ENCODE data around the gene RBM12. TPM values are rescaled to one million over a fixed set of nuclear protein-coding genes. Genes with fewer than 3 reads are reported as not detected.

Gene RBM12
- polyA plus RNA-seq, 1 experiment: 54.4 TPM

DNA sequence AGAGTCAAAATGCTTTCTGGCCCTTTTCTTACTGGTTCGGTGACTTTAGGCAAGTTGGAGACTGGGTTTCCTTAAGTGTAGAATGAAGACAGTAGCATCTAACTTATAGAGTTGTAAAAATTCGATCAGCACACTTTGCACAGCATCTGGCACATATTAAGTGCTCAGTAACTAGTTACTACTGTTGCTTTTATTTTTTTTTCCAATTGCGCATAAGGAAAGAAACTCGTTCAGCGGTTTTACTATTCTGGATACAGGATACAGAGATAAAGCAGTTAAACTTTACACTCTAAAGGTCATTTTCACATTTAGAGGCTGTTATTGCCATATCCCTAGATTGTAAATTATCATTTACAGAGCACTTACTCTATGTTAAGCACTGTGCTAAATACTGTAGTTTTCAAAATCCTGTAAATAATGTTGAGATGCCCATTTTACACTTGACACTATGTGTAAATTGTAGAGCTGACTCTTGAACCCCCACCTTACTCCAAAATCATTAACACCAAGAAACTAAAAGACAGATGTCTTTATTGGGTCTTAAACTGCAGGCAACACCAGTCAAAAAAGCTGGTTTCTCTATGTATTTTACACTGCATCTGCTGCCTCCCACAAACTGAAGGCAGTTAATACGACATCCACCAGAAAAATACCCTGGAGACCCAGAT is 35.4 kb upstream of the RBM12 start:
- Histone ChIP-seq H3K4me3 (ENCODE audit: low read depth, low read length) (peak overlapping the region; percentile 70), H3K27me3 (ENCODE audit: control insufficient read depth, insufficient read depth, low read length) (no peaks in the 10 kb centered on the region), H3K36me3 (ENCODE audit: control insufficient read depth, insufficient read depth, low read length) (peaks cover 8% of the 10 kb centered on the region; the same call in 1 of the 2 replicates)
- ChIA-PET POLR2A (no interaction called here), CTCF (interaction anchor here (0.6 to 1.8 kb wide), 10 partner anchors 10 to 241 kb away, joined by 3 to 5 read pairs (median 3); no protein-coding TSS in a partner anchor)
- DNase-seq (ENCODE audit: low read depth): no peak
- TF ChIP-seq, protein P1, sequence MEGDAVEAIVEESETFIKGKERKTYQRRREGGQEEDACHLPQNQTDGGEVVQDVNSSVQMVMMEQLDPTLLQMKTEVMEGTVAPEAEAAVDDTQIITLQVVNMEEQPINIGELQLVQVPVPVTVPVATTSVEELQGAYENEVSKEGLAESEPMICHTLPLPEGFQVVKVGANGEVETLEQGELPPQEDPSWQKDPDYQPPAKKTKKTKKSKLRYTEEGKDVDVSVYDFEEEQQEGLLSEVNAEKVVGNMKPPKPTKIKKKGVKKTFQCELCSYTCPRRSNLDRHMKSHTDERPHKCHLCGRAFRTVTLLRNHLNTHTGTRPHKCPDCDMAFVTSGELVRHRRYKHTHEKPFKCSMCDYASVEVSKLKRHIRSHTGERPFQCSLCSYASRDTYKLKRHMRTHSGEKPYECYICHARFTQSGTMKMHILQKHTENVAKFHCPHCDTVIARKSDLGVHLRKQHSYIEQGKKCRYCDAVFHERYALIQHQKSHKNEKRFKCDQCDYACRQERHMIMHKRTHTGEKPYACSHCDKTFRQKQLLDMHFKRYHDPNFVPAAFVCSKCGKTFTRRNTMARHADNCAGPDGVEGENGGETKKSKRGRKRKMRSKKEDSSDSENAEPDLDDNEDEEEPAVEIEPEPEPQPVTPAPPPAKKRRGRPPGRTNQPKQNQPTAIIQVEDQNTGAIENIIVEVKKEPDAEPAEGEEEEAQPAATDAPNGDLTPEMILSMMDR (IDR thresholded peaks at IDR 0.05; ENCODE audit: insufficient read depth, low read depth, low read length): no peak

DNA sequence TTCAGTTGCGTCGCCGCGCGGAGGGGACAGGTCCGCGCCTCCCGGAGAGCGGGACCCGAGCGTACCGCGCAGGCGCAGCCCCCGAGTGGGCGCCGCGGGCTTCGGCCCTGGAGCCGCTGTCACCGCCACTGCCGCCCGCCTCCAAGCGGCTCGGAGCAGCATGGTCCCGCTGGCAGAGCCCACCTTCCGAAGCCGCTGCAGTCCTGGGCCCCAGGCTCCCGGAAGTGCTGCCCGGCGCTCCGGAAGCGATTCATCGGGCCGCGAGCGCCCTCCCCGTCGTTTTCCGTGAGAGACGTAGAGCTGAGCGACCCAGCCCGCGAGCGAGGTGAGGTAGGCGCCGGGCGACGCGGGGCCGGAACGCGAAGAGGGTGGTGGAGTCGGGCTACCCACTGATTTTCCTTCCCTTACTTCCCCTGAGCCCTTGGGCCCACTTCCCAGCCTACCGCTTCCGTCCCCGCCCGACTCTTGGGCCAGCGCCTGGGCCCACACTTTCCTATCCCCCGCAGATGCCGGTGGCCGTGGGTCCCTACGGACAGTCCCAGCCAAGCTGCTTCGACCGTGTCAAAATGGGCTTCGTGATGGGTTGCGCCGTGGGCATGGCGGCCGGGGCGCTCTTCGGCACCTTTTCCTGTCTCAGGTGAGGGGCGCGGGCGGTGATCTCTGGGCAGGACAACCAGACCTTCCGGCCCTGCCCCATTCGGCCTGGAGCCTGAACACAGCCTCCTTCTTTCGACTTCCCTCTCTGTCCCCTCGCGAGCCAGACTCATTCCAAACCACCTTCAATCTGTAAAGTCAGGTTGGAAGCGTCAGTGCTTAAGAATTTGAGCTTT is 34.6 kb upstream of the RBM12 start, which contains the start of the genes NFS1 and ROMO1:
Gene NFS1 (minus strand): TSS at position 226 of the 830 bp plus-strand sequence. CDS start 64 bp downstream, at position 162.
Gene ROMO1 (plus strand): TSS at position 279 of the 830 bp plus-strand sequence. CDS start 228 bp downstream, at position 507.
- Histone ChIP-seq H3K27me3 (ENCODE audit: control insufficient read depth, insufficient read depth, low read length) (no peaks in the 10 kb centered on the region), H3K4me3 (ENCODE audit: low read depth, low read length) (peak within 1 kb of the TSS; percentile 70), H3K36me3 (ENCODE audit: control insufficient read depth, insufficient read depth, low read length) (peaks cover 7% of the 10 kb centered on the region; the same call in 1 of the 2 replicates)
- ChIA-PET CTCF (interaction anchor here (0.6 to 1.8 kb wide), 7 partner anchors 10 to 242 kb away, joined by 3 to 5 read pairs (median 3); no protein-coding TSS in a partner anchor), POLR2A (no interaction called here)
- TF ChIP-seq, protein P1 (IDR thresholded peaks at IDR 0.05; ENCODE audit: insufficient read depth, low read depth, low read length): 0 out of 2 replicates have a peak, but pooled peaks have one; percentile 25
- DNase-seq (ENCODE audit: low read depth): peak; percentile 16

DNA sequence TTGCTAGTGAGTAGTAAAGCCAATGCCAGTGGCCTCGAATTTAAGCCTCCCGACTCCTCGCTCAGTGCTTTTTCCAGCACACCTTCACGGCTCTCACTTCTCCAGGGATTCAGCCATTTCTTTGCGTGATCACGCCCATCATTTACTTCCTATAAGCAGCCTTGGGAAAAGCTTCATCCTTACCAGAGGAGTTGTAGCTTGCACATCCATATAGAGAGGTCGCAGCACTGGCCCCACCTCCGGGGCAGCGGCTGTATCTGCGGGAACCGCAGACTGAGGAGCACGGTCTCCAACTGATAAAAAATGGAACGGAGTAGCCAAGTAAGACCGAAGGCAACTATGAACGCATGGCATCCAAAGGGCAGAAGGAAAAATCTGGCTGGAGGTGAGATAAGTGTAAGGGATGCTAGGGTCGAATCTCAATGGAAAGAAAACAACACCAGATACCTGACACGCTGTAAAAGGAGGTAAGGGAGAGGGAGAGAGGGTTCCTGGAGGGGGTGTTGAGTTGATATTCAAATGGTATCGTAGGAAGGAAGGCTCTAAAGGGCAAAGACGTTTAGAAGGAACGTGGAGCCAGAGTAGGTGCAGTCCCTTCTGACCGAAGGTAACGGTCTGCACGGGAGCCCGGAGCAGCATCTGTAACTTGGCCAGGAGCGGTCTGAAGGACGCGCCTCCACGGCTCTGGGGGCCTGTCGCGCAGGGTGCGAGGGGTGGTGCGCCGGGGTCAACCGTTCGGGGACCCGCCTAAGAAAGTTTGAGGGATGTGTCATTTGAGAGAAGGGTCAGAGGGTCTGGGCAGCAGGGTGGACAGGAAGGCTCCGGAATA is 33.8 kb upstream of the RBM12 start:
- Histone ChIP-seq H3K27me3 (ENCODE audit: control insufficient read depth, insufficient read depth, low read length) (no peaks in the 10 kb centered on the region), H3K36me3 (ENCODE audit: control insufficient read depth, insufficient read depth, low read length) (peaks cover 7% of the 10 kb centered on the region), H3K4me3 (ENCODE audit: low read depth, low read length) (peak overlapping the region; percentile 70)
- ChIA-PET POLR2A (no interaction called here), CTCF (interaction anchor here (1.1 kb wide), 1 partner anchor 186 kb away, joined by 4 read pairs; no protein-coding TSS in a partner anchor)
- DNase-seq (ENCODE audit: low read depth): no peak
- TF ChIP-seq, protein P1 (IDR thresholded peaks at IDR 0.05; ENCODE audit: insufficient read depth, low read depth, low read length): no peak

DNA sequence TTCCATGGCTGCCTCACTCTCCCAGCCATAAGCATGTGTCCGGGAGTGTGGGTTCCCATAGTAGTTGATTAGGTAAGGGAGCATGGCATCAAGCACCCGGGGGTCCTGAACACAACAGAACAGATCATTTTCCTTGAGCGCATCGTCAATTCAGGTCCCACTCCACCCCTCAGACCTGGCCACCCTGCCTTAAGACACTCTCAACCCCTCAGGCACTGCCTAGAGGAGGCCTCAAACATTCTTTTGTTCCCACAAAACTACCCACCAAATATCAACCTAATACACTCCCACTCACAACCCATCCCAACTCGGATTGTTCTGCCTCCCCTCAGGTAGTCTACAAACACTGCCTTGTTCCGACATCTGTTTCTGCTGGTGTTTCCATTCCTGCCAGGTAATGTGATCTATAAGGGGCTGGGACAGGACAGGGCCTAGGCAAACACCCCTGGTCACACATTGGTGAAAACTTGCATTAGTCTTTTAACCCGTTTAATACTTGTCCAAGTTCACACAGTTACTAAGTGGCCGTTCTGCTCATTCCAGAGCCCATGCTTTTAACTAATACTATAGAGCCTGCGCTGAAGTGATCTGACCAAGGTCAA is 33.1 kb upstream of the RBM12 start:
- DNase-seq (ENCODE audit: low read depth): no peak
- no peak overlapping the region for H3K4me3 ChIP-seq (ENCODE audit: low read depth, low read length)
- ChIA-PET POLR2A (no interaction called here), CTCF (interaction anchor here (0.6 kb wide), 1 partner anchor 103 kb away, joined by 5 read pairs; no protein-coding TSS in a partner anchor)
- no peaks in the 10 kb centered on the region for H3K27me3 ChIP-seq (ENCODE audit: control insufficient read depth, insufficient read depth, low read length)
- H3K36me3 ChIP-seq (ENCODE audit: control insufficient read depth, insufficient read depth, low read length): peaks cover 9% of the 10 kb centered on the region
- TF ChIP-seq, protein P1 (IDR thresholded peaks at IDR 0.05; ENCODE audit: insufficient read depth, low read depth, low read length): no peak

All from BJ (cell line).